Endothelial cell of umbilical vein (primary cell): ENCODE results near the gene KCNQ1OT1. TPM values are rescaled to one million over a fixed set of nuclear protein-coding genes. Genes with fewer than 3 reads are reported as not detected.

Experiments used
- BruUV-seq: library from RNA; stranded (reverse); fragments of 400-500 nt; replicated peaks from 2 replicates; lab custom pipeline; 2021; lab: Mats Ljungman, UMichigan
- CTCF ChIA-PET: fragments of 300-600, 350-600 bp; sonication (Branson Sonifier 250); formaldehyde crosslinking; loops from one replicate; lab custom pipeline; 2021; ENCODE audit warnings: antibody characterized with exemption, inconsistent platforms; lab: Charles Lee
- POLR2A ChIA-PET: fragments of 300-600, 350-600 bp; sonication (Branson Sonifier 250); formaldehyde crosslinking; loops from one replicate; lab custom pipeline; 2021; ENCODE audit warnings: antibody characterized with exemption, inconsistent platforms; lab: Charles Lee
- DNase-seq: peaks from one replicate; pipeline ENCODE4 v3.0.0-alpha.2; 2011; ENCODE audit warnings: low read depth, low spot score
- FAIRE-seq: peaks from 2 replicates; lab custom pipeline; 2011; peaks lifted over from hg19 to GRCh38; lab: Jason Lieb, UNC
- H2AFZ ChIP-seq: 2 replicates; pipeline ENCODE4 v1.6.0; 2012; ENCODE audit warnings: low read depth, low read length, control low read depth, inconsistent platforms
- H3K27ac ChIP-seq: 2 replicates; pipeline ENCODE4 v1.5.1; 2011; ENCODE audit warnings: low read depth, mild to moderate bottlenecking, control low read depth, low read length, moderate library complexity; ENCODE audit not compliant: insufficient read depth
- H3K27me3 ChIP-seq, 2 experiments: 2 replicates each; pipeline versions ENCODE4 v1.6.0 to v1.6.1; 2011; ENCODE audit warnings: low read length in 2 of 2, mixed read lengths in 1 of 2; ENCODE audit not compliant: control insufficient read depth in 2 of 2, insufficient read depth in 2 of 2
- H3K36me3 ChIP-seq, 2 experiments: 2 replicates in 1 of 2; 3 replicates in 1 of 2; pipeline ENCODE4 v1.5.1; 2011; ENCODE audit warnings: low read length in 2 of 2, mild to moderate bottlenecking in 1 of 2, moderate library complexity in 1 of 2; ENCODE audit not compliant: control insufficient read depth in 2 of 2, insufficient read depth in 2 of 2; ENCODE audit errors: extremely low read depth in 1 of 2
- H3K4me1 ChIP-seq: 3 replicates; pipeline ENCODE4 v1.5.1; 2011; ENCODE audit warnings: mild to moderate bottlenecking, low read length; ENCODE audit not compliant: control insufficient read depth, insufficient read depth; ENCODE audit errors: extremely low read depth
- H3K4me2 ChIP-seq: 2 replicates; pipeline ENCODE4 v1.6.1; 2011; ENCODE audit warnings: low read length, control low read depth, mixed read lengths; ENCODE audit not compliant: insufficient read depth
- H3K4me3 ChIP-seq, 3 experiments: fragments of 200-600 bp in 1 of 3; sonication (generic), shearing (Covaris generic) in 1 of 3; replicated peaks in 1 of 3; 2 replicates each; pipeline ENCODE4 v1.5.1; 2011 to 2016; ENCODE audit warnings: control low read depth in 3 of 3, low read length in 3 of 3, mild to moderate bottlenecking in 2 of 3, inconsistent platforms in 1 of 3, low read depth in 1 of 3, moderate library complexity in 1 of 3; ENCODE audit not compliant: insufficient read depth in 1 of 3
- H3K79me2 ChIP-seq: 2 replicates; pipeline ENCODE4 v1.6.0; 2012; ENCODE audit warnings: low read length, inconsistent platforms; ENCODE audit not compliant: control insufficient read depth, insufficient read depth
- H3K9ac ChIP-seq: replicated peaks from 2 replicates; pipeline ENCODE3; 2011; ENCODE audit warnings: low read length, control low read depth; ENCODE audit not compliant: insufficient read depth; ENCODE audit errors: extremely low read depth
- H3K9me1 ChIP-seq: replicated peaks from 3 replicates; pipeline ENCODE4 v1.6.0; 2011; ENCODE audit warnings: mild to moderate bottlenecking, low read length; ENCODE audit not compliant: control insufficient read depth, insufficient read depth; ENCODE audit errors: extremely low read depth
- H3K9me3 ChIP-seq: replicated peaks from 2 replicates; pipeline ENCODE4 v1.5.1; 2012; ENCODE audit warnings: low read length, inconsistent platforms; ENCODE audit not compliant: control insufficient read depth, insufficient read depth
- H4K20me1 ChIP-seq: replicated peaks from 2 replicates; pipeline ENCODE3; 2011; ENCODE audit warnings: mild to moderate bottlenecking, low read length; ENCODE audit not compliant: control insufficient read depth, insufficient read depth; ENCODE audit errors: extremely low read depth
- EZH2 ChIP-seq: IDR thresholded peaks from 2 replicates; pipeline ENCODE4 v1.6.1; 2012; ENCODE audit warnings: borderline replicate concordance, low read depth, mild to moderate bottlenecking, moderate library complexity, low read length, inconsistent platforms; ENCODE audit not compliant: severe bottlenecking
- FOS ChIP-seq: IDR thresholded peaks from 2 replicates; pipeline ENCODE4 v1.6.1; 2011; ENCODE audit warnings: mild to moderate bottlenecking, low read length, moderate library complexity, borderline replicate concordance; ENCODE audit not compliant: insufficient read depth
- GATA2 ChIP-seq: IDR thresholded peaks from 2 replicates; pipeline ENCODE4 v1.7.0; 2011; ENCODE audit warnings: low read depth, mild to moderate bottlenecking, moderate library complexity, mixed read lengths, low read length; ENCODE audit not compliant: insufficient read length, insufficient read depth
- JUN ChIP-seq: IDR thresholded peaks from 2 replicates; pipeline ENCODE4 v1.6.1; 2011; ENCODE audit warnings: borderline replicate concordance, low read depth; ENCODE audit not compliant: insufficient read length, insufficient read depth
- MAX ChIP-seq: IDR thresholded peaks from 2 replicates; pipeline ENCODE4 v1.6.1; 2011; ENCODE audit not compliant: insufficient read depth, insufficient read length
- MYC ChIP-seq: IDR thresholded peaks from one replicate; pipeline ENCODE4 v1.6.1; 2011; ENCODE audit warnings: mild to moderate bottlenecking, low read depth, low read length
- POLR2A ChIP-seq: IDR thresholded peaks from 2 replicates; pipeline ENCODE4 v1.6.1; 2012; ENCODE audit warnings: low read depth, mild to moderate bottlenecking, control low read depth, low read length
- POLR2AphosphoS5 ChIP-seq: IDR thresholded peaks from 2 replicates; pipeline ENCODE4 v1.6.1; 2012; ENCODE audit warnings: low read depth, mild to moderate bottlenecking, control low read depth, low read length, moderate library complexity; ENCODE audit not compliant: insufficient read depth
- dilution Hi-C: fragments of 300-500 bp; cut with MboI; formaldehyde crosslinking; loops from one replicate; pipeline ENCODE4 v1.15.0; 2019; ENCODE audit warnings: low sequenced_read_pairs; ENCODE audit not compliant: extremely low pct_ligation_motif_present
- intact Hi-C: fragments of 100-400 bp; cut with micrococcal nuclease; formaldehyde crosslinking; loops from one replicate; pipeline ENCODE4 v1.10.0; 2022
- polyA plus RNA-seq, 4 experiments: library from polyadenylated mRNA; depleted of rRNA in 3 of 4; stranded (reverse) in 3 of 4; unstranded in 1 of 4; fragments of >200 nt; gene quantifications; 2 replicates each; pipeline versions ENCODE4 v1.2.1 to v1.2.3, GENCODE V29; 2011 to 2012; ENCODE audit warnings: missing spikeins in 1 of 4
- total RNA-seq: library from RNA; stranded (reverse); gene quantifications from 2 replicates; pipeline ENCODE4 v1.2.3, GENCODE V29; 2021
- TF ChIP-seq, protein P1 (sequence below), 2 donors: IDR thresholded peaks; 1 replicate in 1 of 2; 2 replicates in 1 of 2; pipeline ENCODE4 v1.5.1; 2011; ENCODE audit warnings: low read length in 2 of 2, mild to moderate bottlenecking in 2 of 2, moderate library complexity in 2 of 2, control low read depth in 1 of 2, inconsistent platforms in 1 of 2, low read depth in 1 of 2; ENCODE audit not compliant: insufficient read depth in 1 of 2; ENCODE audit errors: extremely low read depth in 1 of 2

The KCNQ1OT1 gene
- total and polyA plus RNA-seq, 2 donors (not counting 3 experiments of a cell fraction or from before 2014, with no cell fraction given): 0.11 to 1.8 TPM

DNA sequence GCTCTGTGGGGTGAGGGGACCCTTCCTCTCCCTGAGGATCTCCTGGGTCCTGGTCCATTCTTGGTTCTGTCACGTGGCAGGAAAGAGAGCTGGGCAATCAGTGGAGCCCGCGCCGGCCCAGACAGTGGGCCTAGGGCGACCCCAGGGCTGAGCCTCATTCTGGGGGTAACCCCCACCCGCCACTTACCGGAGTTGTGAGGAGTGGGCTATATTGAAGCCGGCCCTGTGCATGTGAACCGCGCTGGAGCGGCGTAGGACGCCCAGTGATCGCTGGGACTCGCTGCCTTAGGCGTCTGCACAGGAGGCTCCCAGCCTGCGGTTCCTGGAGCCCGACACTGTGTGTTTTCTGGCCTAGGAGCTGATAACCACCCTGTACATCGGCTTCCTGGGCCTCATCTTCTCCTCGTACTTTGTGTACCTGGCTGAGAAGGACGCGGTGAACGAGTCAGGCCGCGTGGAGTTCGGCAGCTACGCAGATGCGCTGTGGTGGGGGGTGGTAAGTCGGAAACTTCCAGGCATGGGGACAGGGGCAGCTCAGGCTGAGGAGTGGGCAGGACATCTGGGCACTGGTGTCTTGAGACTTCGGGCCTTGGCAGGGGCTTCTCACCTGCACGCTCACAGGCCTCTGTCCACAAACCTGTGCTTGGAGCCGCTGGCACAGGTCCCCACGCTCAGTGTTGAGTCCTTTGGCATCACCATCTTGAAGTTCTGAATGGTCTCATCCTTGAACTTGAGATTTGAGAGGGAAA is 127.1 kb downstream of the KCNQ1OT1 start:
- Histone ChIP-seq H3K27me3 (no peaks in the 10 kb centered on the region), H3K4me3 (no peak overlapping the region), H3K27ac (no peak overlapping the region), H3K9ac (no peak overlapping the region), H4K20me1 (no peaks in the 10 kb centered on the region), H3K9me3 (no peaks in the 10 kb centered on the region), H3K79me2 (no peaks in the 10 kb centered on the region), H3K36me3 (no peaks in the 10 kb centered on the region), H3K9me1 (no peaks in the 10 kb centered on the region), H2AFZ (no peak overlapping the region), H3K4me2 (no peak overlapping the region), H3K4me1 (no peaks in the 10 kb centered on the region)
- CTCF ChIA-PET: no interaction called here
- BruUV-seq: no TSS peak
- FAIRE-seq (no peak), DNase-seq (no peak)
- intact Hi-C loops (no loop called here), dilution Hi-C loops (no loop called here)
- TF ChIP-seq FOS (no peak), JUN (no peak), MAX (no peak), POLR2A (no peak), EZH2 (no peak), MYC (no peak), POLR2AphosphoS5 (no peak), GATA2 (no peak)
- TF ChIP-seq, protein P1, sequence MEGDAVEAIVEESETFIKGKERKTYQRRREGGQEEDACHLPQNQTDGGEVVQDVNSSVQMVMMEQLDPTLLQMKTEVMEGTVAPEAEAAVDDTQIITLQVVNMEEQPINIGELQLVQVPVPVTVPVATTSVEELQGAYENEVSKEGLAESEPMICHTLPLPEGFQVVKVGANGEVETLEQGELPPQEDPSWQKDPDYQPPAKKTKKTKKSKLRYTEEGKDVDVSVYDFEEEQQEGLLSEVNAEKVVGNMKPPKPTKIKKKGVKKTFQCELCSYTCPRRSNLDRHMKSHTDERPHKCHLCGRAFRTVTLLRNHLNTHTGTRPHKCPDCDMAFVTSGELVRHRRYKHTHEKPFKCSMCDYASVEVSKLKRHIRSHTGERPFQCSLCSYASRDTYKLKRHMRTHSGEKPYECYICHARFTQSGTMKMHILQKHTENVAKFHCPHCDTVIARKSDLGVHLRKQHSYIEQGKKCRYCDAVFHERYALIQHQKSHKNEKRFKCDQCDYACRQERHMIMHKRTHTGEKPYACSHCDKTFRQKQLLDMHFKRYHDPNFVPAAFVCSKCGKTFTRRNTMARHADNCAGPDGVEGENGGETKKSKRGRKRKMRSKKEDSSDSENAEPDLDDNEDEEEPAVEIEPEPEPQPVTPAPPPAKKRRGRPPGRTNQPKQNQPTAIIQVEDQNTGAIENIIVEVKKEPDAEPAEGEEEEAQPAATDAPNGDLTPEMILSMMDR (IDR thresholded peaks at IDR 0.05; ENCODE audit: extremely low read depth in 1 of 2, insufficient read depth in 1 of 2, low read depth in 1 of 2, low read length in 2 of 2): no peak
- POLR2A ChIA-PET: no interaction called here
